ENCODE data around the gene TMEM169. TPM values are rescaled to one million over a fixed set of nuclear protein-coding genes. Genes with fewer than 3 reads are reported as not detected.

The TMEM169 gene
- total and polyA plus RNA-seq, 10 of the 15 experiments (the other 5 are each of a cell fraction or from before 2014, with no cell fraction given) = 0.23 to 3.2 (median 2.3) TPM

- no peak for TF ChIP-seq CTCF (IDR thresholded peaks at IDR 0.05 in 2 of 3, conservative IDR thresholded peaks at IDR 0.05 in 1 of 3; ENCODE audit: control insufficient read depth in 2 of 3, extremely low read depth in 1 of 3, insufficient read depth in 1 of 3, low read depth in 3 of 3, low read length in 3 of 3)
- no peak for TF ChIP-seq FOS (IDR thresholded peaks at IDR 0.05; ENCODE audit: borderline replicate concordance, extremely low read depth, insufficient read length)
- no peak for TF ChIP-seq PML (IDR thresholded peaks at IDR 0.05; ENCODE audit: low read length)
Observed at GRCh38 chr2:216118474-216118873, 36.8 kb downstream of the TMEM169 start (continued).

GRCh38 chr2:216119146-216119545 is 37.4 kb downstream of the TMEM169 start:
- peaks cover 59% of the 10 kb centered on the region for H3K79me2 ChIP-seq (ENCODE audit: control insufficient read depth, insufficient read depth, low read length)
- ChIA-PET RAD21 (ENCODE audit: unreplicated experiment) (no interaction called here), SMC1A (ENCODE audit: uncharacterized antibody, unreplicated experiment) (interaction anchor here (0.7 to 2.3 kb wide), 5 partner anchors 9 to 172 kb away, joined by 3 to 10 read pairs (median 3); partner anchors contain the start of gene XRCC5), CTCF (interaction anchor here (3.2 to 4.8 kb wide), 2 partner anchors 9 to 21 kb away, joined by 18 to 19 read pairs; partner anchors contain the start of gene XRCC5), POLR2A (interaction anchor here (0.6 to 1.4 kb wide), 4 partner anchors 10 to 84 kb away, joined by 3 to 9 read pairs (median 4); partner anchors contain the start of gene XRCC5)
- H4K20me1 ChIP-seq (ENCODE audit: control insufficient read depth, insufficient read depth) = no peaks in the 10 kb centered on the region
- peaks cover 7 to 51% of the 10 kb centered on the region in 2 experiments for H3K36me3 ChIP-seq (ENCODE audit: control insufficient read depth in 2 of 2, insufficient read depth in 2 of 2, low read length in 1 of 2)
- intact Hi-C loops (cut with micrococcal nuclease; ENCODE audit: unreplicated experiment) = loop anchor here (10.0 kb wide), 3 partner anchors 164 to 546 kb away; no protein-coding TSS in a partner anchor
- H2AFZ ChIP-seq (ENCODE audit: control insufficient read depth, low read depth, low read length) = no peak overlapping the region
- no peak overlapping the region for H3K4me3 ChIP-seq
- peaks cover 4% of the 10 kb centered on the region for H3K4me1 ChIP-seq (ENCODE audit: control insufficient read depth, insufficient read depth, low read length)
- no peak for ATAC-seq
- DNase-seq (ENCODE audit: low read depth, low spot score) = no peak
- TF ChIP-seq MYB (IDR thresholded peaks at IDR 0.05; ENCODE audit: borderline replicate concordance, low read depth, low read length) (no peak), PAX8 (IDR thresholded peaks at IDR 0.05) (no peak), IRF3 (IDR thresholded peaks at IDR 0.05) (no peak), ETV6 (conservative IDR thresholded peaks at IDR 0.05 in 1 of 2, IDR thresholded peaks at IDR 0.05 in 1 of 2; ENCODE audit: borderline replicate concordance in 1 of 2, low read depth in 1 of 2) (no peak), GATAD2B (conservative IDR thresholded peaks at IDR 0.05; ENCODE audit: low read depth) (no peak), IKZF1 (conservative IDR thresholded peaks at IDR 0.05) (no peak), SIN3A (IDR thresholded peaks at IDR 0.05; ENCODE audit: low read depth, low read length) (no peak), POU2F2 (IDR thresholded peaks at IDR 0.05; ENCODE audit: borderline replicate concordance, low read depth, low read length) (no peak), HCFC1 (IDR thresholded peaks at IDR 0.05; ENCODE audit: low read length) (no peak), ELK1 (IDR thresholded peaks at IDR 0.05; ENCODE audit: low read depth, low read length) (no peak), TCF12 (IDR thresholded peaks at IDR 0.05; ENCODE audit: low read depth, low read length) (no peak), IRF4 (IDR thresholded peaks at IDR 0.05; ENCODE audit: low read depth, low read length) (no peak), MAX (IDR thresholded peaks at IDR 0.05; ENCODE audit: low read depth, low read length) (no peak), SIX5 (IDR thresholded peaks at IDR 0.05; ENCODE audit: low read depth, low read length, severe bottlenecking) (no peak)
- H3K27ac ChIP-seq (ENCODE audit: control insufficient read depth, insufficient read depth) = no peak overlapping the region
- H3K9ac ChIP-seq (ENCODE audit: control insufficient read depth, insufficient read depth, low read length) = no peak overlapping the region
- no TSS peak for BruUV-seq (replicated peaks)
- FAIRE-seq = no peak
- H3K4me2 ChIP-seq (ENCODE audit: control insufficient read depth, insufficient read depth) = no peak overlapping the region
- in situ Hi-C loops (cut with MboI) = no loop called here
- H3K27me3 ChIP-seq (replicated peaks in 1 of 2; ENCODE audit: control insufficient read depth in 2 of 2, insufficient read depth in 2 of 2, low read length in 1 of 2) = no peaks in the 10 kb centered on the region
- WGBS (ENCODE audit: insufficient coverage, insufficient replicate concordance, low lambda C conversion rate, missing lambda C conversion rate) = 50% methylated on average over 2 of the region's 2 CpGs
- H3K9me3 ChIP-seq (replicated peaks; ENCODE audit: control insufficient read depth, insufficient read depth, low read length) = no peaks in the 10 kb centered on the region
